Mesothelial cell of epicardium (in vitro differentiated cells): ENCODE data around the gene NAPB. TPM values are rescaled to one million over a fixed set of nuclear protein-coding genes. Genes with fewer than 3 reads are reported as not detected.

ENCODE experiments used
- DNase-seq, 2 experiments: peaks; one replicate each; pipeline ENCODE4 v3.0.0; 2021; ENCODE audit warnings: low spot score in 2 of 2; ENCODE audit not compliant: unreplicated experiment in 2 of 2
- H3K27ac Mint-ChIP-seq: 2 replicates; pipeline ENCODE4 v1.8.0; 2021; ENCODE audit warnings: mixed read lengths
- H3K27me3 Mint-ChIP-seq: 2 replicates; pipeline ENCODE4 v1.8.0; 2021; ENCODE audit warnings: low read depth, mixed read lengths
- H3K36me3 Mint-ChIP-seq: 2 replicates; pipeline ENCODE4 v1.8.0; 2021; ENCODE audit warnings: mixed read lengths
- H3K4me1 Mint-ChIP-seq: 2 replicates; pipeline ENCODE4 v1.8.0; 2021; ENCODE audit warnings: mixed read lengths
- H3K4me3 Mint-ChIP-seq: 2 replicates; pipeline ENCODE4 v1.8.0; 2021; ENCODE audit warnings: mild to moderate bottlenecking, moderate library complexity, mixed read lengths
- H3K9me3 Mint-ChIP-seq: 2 replicates; pipeline ENCODE4 v1.8.0; 2021; ENCODE audit warnings: mixed read lengths
- total RNA-seq: library from RNA; stranded (reverse); gene quantifications from 3 replicates; pipeline ENCODE4 v1.2.1, GENCODE V29; 2021
- TF ChIP-seq, protein P1 (sequence below): fragments of 200-600 bp; sonication (generic); IDR thresholded peaks from one replicate; pipeline ENCODE4 v1.5.0; 2021; ENCODE audit warnings: antibody characterized with exemption; ENCODE audit not compliant: unreplicated experiment

The NAPB gene
- total RNA-seq, 1 donor from 2014 or later, result 18.0 TPM

DNA sequence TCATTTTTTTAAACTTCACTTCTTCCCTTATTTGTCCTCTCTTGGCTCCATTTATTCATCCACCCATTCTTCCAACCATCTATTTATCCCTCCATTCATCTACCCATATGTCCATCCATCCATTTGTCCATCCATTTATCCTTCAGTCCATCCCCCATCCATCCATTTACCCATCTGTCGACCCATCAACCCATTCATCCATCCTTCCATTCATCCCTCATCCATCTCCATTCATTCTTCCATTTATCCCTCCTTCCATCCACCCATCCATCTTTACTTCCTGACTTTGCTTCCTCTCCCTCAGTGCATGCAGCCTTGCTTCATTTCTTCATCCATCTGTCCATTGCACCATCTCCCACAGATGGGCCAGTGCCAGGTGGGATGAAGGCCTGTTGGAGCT is 29.6 kb upstream of the NAPB start:
- no peak for DNase-seq
- TF ChIP-seq, protein P1, sequence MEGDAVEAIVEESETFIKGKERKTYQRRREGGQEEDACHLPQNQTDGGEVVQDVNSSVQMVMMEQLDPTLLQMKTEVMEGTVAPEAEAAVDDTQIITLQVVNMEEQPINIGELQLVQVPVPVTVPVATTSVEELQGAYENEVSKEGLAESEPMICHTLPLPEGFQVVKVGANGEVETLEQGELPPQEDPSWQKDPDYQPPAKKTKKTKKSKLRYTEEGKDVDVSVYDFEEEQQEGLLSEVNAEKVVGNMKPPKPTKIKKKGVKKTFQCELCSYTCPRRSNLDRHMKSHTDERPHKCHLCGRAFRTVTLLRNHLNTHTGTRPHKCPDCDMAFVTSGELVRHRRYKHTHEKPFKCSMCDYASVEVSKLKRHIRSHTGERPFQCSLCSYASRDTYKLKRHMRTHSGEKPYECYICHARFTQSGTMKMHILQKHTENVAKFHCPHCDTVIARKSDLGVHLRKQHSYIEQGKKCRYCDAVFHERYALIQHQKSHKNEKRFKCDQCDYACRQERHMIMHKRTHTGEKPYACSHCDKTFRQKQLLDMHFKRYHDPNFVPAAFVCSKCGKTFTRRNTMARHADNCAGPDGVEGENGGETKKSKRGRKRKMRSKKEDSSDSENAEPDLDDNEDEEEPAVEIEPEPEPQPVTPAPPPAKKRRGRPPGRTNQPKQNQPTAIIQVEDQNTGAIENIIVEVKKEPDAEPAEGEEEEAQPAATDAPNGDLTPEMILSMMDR, result no peak
- Mint-ChIP-seq H3K27ac (no peak overlapping the region), H3K27me3 (peaks cover 13% of the 10 kb centered on the region), H3K36me3 (no peaks in the 10 kb centered on the region), H3K9me3 (no peaks in the 10 kb centered on the region), H3K4me3 (no peak overlapping the region), H3K4me1 (no peaks in the 10 kb centered on the region)

DNA sequence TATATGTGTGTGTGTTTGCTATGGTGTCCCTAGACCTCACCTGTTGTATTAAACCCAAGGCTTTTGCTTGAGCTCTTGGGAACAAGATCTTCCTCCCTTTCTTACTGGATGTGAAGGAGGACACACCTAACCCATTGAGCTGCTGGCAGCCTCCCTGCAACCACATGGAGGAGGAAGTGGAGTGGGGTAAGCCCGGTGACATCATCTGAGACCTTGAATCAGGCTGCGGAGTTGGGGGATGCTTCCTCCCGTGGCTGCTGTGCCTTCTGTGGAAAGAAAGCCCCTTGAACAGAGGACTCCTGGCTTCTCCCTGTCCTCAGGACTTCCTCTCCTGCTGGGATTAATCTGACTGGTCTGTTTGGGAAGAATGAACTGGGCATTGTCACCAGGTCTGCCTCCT is 28.1 kb upstream of the NAPB start:
- H3K36me3 Mint-ChIP-seq, result no peaks in the 10 kb centered on the region
- H3K27ac Mint-ChIP-seq, result no peak overlapping the region
- no peaks in the 10 kb centered on the region for H3K9me3 Mint-ChIP-seq
- TF ChIP-seq, protein P1, result no peak
- H3K4me3 Mint-ChIP-seq, result no peak overlapping the region
- H3K27me3 Mint-ChIP-seq, result peaks cover 13% of the 10 kb centered on the region
- no peak for DNase-seq
- no peaks in the 10 kb centered on the region for H3K4me1 Mint-ChIP-seq

DNA sequence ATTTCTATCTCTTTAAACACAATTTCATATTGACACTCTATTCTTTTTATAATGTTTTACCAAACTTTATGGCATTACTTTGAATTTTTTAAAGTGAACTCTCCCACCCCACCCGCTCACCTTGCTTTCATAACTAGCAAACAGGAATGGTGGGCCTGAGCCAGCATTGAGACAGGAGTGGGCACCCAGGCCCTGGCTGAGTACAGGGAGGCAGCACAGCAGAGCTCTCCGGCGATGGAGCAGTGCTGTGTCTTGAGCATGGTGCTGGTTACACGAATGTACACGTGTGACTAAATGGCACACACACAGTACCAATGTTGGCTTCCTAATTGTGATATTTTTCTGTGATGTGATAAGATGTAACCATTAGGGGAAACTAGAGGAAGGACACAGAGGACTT is 26.9 kb upstream of the NAPB start:
- peaks cover 15% of the 10 kb centered on the region for H3K27me3 Mint-ChIP-seq
- no peaks in the 10 kb centered on the region for H3K36me3 Mint-ChIP-seq
- no peak overlapping the region for H3K4me3 Mint-ChIP-seq
- TF ChIP-seq, protein P1, result no peak
- no peak for DNase-seq
- no peak overlapping the region for H3K27ac Mint-ChIP-seq
- H3K4me1 Mint-ChIP-seq, result no peaks in the 10 kb centered on the region
- H3K9me3 Mint-ChIP-seq, result no peaks in the 10 kb centered on the region

DNA sequence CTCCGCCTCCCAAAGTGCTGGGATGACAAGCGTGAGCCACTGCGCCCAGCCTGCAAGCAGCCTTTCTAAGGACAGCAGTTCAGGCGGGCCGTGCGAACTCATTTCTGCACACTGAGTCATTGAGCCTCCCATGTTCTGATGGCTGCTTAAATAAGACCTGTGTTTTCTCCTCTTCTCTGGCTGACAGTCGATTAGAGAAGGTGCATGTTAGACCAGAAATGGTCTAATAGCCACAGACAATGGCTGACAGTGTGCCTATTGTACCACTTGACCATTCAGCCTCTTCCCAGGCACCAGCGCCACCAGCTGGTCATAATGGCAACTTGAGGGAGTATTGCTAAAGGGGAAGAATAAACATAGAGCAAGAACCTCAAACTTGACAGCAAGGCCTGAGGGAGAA is 25.2 kb upstream of the NAPB start:
- Mint-ChIP-seq H3K4me1 (no peaks in the 10 kb centered on the region), H3K36me3 (no peaks in the 10 kb centered on the region), H3K9me3 (no peaks in the 10 kb centered on the region), H3K27ac (no peak overlapping the region), H3K27me3 (peaks cover 13% of the 10 kb centered on the region), H3K4me3 (no peak overlapping the region)
- TF ChIP-seq, protein P1, result no peak
- DNase-seq, result no peak

DNA sequence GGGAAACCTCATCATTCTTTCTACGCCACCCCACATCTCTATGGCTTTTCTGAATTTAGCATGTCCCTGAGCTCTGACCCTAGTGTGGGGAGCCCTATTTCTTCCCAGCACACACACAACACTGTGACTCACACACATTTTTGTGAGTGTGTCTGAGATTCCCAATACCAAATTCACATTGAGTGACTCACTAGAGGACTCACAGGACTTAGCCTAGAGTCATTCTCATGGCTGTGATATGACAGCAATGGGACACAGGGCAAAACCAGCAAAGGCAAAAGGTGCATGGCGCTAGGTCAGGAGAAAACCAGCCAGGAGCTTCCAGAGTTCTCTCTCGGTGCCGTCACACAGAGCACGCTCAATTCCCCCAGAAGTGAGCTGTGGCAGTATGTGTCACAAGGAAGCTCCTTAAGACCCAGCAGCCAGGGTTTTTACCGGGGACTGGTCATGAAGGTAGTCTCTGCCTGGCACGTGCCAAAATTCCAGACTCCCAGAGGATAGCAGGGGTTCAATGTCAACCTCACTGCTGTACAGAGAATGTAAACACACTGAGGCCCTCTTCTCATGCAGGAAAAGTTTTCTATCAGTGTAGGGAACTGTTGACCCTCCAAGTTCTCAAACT is 24.4 kb upstream of the NAPB start:
- no peaks in the 10 kb centered on the region for H3K36me3 Mint-ChIP-seq
- H3K27me3 Mint-ChIP-seq, result peaks cover 8% of the 10 kb centered on the region
- H3K4me1 Mint-ChIP-seq, result no peaks in the 10 kb centered on the region
- H3K4me3 Mint-ChIP-seq, result no peak overlapping the region
- no peak overlapping the region for H3K27ac Mint-ChIP-seq
- no peak for DNase-seq
- no peaks in the 10 kb centered on the region for H3K9me3 Mint-ChIP-seq
- TF ChIP-seq, protein P1, result no peak

DNA sequence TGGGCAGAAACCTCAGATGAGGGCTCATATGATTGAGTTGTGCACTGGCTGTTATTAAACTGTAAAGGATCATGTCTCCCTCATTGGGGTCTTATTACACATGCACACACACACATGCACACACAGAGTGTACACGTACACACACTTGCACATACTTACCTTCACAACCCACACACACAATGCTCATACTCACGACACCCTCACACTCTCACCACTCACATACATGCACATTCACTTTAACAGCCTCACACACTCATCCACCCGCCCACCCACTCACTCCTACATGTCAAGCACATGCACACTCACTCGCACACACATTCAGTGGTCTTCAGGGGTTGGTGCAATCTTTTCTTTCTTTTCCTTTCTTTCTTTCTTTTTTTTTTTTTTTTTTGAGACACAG is 23.6 kb upstream of the NAPB start:
- no peak overlapping the region for H3K27ac Mint-ChIP-seq
- H3K4me1 Mint-ChIP-seq, result no peaks in the 10 kb centered on the region
- no peak for DNase-seq
- peaks cover 10% of the 10 kb centered on the region for H3K27me3 Mint-ChIP-seq
- no peak overlapping the region for H3K4me3 Mint-ChIP-seq
- H3K36me3 Mint-ChIP-seq, result no peaks in the 10 kb centered on the region
- TF ChIP-seq, protein P1, result no peak
- H3K9me3 Mint-ChIP-seq, result no peaks in the 10 kb centered on the region
